IPS DF 19.7 (cell line): Measurements from ENCODE around the gene COL6A3.

Experiments used
- DNase-seq: peaks from one replicate; pipeline ENCODE4 v3.0.0-alpha.2; 2013; ENCODE audit warnings: low read depth, low spot score

Gene COL6A3, protein sequence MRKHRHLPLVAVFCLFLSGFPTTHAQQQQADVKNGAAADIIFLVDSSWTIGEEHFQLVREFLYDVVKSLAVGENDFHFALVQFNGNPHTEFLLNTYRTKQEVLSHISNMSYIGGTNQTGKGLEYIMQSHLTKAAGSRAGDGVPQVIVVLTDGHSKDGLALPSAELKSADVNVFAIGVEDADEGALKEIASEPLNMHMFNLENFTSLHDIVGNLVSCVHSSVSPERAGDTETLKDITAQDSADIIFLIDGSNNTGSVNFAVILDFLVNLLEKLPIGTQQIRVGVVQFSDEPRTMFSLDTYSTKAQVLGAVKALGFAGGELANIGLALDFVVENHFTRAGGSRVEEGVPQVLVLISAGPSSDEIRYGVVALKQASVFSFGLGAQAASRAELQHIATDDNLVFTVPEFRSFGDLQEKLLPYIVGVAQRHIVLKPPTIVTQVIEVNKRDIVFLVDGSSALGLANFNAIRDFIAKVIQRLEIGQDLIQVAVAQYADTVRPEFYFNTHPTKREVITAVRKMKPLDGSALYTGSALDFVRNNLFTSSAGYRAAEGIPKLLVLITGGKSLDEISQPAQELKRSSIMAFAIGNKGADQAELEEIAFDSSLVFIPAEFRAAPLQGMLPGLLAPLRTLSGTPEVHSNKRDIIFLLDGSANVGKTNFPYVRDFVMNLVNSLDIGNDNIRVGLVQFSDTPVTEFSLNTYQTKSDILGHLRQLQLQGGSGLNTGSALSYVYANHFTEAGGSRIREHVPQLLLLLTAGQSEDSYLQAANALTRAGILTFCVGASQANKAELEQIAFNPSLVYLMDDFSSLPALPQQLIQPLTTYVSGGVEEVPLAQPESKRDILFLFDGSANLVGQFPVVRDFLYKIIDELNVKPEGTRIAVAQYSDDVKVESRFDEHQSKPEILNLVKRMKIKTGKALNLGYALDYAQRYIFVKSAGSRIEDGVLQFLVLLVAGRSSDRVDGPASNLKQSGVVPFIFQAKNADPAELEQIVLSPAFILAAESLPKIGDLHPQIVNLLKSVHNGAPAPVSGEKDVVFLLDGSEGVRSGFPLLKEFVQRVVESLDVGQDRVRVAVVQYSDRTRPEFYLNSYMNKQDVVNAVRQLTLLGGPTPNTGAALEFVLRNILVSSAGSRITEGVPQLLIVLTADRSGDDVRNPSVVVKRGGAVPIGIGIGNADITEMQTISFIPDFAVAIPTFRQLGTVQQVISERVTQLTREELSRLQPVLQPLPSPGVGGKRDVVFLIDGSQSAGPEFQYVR (N-terminal part only)

GRCh38 chr2:237413777-237414661 lies at the start of gene COL6A3:
COL6A3 (minus strand) TSS chr2:237414164; CDS start chr2:237396817, 17,347 bp downstream.
- no peak for DNase-seq

- DNase-seq = no peak
Measured at GRCh38 chr2:237459741-237460174, 45.8 kb upstream of the COL6A3 start.

DNA sequence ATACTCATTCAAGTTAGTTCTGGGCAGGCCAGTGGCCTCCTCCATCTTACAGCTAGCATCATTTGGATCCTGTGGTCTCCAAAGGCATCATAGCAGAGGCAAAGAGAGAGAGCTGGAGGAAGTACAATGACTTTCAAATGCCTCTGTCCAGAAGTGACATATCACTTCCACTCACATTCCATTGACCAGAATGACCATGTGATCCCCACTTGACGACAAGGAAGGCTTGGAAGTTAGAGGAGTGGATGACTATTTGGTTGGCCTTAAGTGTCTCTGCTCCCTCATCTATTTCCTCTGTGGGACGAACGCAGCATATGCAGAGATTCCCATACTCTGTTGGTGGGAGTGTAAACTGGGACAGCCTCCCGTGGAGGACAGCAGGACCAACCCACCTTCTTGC lies 45.3 kb upstream of the COL6A3 start:
- DNase-seq = no peak

DNA sequence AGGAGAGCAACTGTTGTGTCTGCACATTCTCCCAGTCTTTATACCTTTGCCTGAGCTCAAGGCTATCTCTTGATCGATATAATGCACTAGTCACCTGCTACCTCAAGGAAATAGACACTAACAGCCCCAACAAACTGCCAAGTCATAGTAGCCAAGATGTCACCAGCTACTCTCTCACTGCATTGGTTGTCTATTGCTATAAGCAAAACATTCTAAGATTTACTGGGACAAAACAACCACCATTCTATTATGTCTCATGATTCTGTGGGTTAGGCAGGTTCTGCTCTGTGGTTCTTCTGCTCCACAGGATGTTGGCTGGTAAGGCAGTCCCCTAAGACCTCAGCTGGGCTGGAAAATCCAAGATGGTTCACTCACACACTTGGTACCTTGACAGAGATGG lies 44.6 kb upstream of the COL6A3 start:
- DNase-seq = no peak

DNA sequence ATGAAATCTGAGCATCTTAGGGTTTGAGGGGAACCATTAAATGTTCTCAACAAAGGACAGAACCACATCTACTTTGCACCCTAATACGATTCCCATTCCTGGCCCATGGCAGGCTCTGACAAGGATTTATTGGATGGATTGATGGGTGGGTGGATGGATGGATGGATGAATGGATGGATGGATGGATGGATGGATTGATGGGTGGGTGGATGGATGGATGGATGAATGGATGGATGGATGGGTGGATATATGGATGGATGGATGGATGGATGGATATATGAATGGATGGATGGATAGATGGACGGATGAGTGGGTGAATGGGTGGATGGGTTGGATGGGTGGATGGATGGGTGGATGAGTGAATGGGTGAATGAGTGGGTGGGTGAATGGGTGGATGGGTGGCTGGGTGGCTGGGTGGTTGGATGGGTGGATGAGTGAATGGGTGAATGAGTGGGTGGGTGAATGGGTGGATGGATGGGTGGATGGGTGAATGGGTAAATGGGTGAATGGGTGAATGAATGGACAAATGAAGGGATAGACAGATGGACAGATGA lies 43.5 kb upstream of the COL6A3 start:
- no peak for DNase-seq

- DNase-seq = no peak
Measured at GRCh38 chr2:237456200-237456843, 42.4 kb upstream of the COL6A3 start.

DNA sequence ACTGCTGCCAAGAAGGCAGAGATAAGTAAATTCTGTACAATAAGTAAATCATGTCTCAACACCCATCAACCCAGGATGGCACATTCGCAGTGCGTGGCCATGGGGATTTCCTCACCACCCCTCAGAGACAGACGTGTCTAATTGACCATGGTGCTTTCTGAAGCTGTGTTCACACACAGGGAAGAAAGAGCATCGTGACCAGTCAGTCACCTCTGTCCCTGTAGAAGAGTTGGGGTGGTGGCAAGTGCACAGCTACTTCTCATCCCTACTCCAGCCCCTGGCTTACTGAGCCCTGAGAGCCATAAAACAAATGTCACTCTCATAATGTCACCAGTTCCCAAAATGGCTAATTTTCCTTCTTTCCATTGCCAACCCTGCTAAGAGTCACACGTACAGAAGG lies 41.8 kb upstream of the COL6A3 start:
- no peak for DNase-seq

DNA sequence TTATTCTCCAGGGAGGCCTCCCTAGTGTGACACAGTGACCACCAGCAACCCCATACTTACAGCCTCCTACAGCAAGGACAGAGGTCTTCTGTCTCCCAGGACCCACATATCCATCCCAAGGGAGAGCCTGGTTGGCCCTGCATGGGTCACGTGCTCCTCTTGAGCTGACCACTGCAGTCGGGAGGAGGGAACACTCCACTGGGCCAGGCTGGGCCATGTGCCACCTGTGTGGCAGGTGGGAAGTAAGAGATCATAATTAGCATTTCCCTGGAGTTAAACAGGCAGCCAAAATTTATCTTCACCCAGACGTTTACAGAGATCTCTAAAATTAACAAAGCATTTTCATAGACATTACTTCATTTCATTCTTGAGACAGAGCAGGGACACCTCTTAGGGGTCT lies 39.7 kb upstream of the COL6A3 start:
- DNase-seq = no peak

DNA sequence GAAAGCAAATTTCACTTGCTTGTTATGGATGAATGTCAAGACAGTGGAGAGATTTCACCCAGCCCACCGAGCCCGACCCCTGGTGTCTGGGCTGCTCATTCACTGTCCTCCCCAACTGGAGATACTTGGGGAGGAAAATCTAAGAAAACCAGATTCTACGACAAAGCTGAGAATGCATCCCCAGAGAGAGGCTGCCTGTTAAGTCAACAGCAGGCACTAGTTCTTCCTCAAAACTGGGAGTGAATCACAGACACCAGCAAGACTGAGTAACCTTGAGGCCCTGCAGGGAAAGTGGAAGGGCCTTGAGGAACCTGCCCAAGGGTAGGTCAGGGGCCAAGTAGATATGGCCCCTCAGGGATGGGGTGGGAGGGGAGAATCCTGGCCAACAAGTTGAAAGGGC lies 38.9 kb upstream of the COL6A3 start:
- DNase-seq = no peak

DNA sequence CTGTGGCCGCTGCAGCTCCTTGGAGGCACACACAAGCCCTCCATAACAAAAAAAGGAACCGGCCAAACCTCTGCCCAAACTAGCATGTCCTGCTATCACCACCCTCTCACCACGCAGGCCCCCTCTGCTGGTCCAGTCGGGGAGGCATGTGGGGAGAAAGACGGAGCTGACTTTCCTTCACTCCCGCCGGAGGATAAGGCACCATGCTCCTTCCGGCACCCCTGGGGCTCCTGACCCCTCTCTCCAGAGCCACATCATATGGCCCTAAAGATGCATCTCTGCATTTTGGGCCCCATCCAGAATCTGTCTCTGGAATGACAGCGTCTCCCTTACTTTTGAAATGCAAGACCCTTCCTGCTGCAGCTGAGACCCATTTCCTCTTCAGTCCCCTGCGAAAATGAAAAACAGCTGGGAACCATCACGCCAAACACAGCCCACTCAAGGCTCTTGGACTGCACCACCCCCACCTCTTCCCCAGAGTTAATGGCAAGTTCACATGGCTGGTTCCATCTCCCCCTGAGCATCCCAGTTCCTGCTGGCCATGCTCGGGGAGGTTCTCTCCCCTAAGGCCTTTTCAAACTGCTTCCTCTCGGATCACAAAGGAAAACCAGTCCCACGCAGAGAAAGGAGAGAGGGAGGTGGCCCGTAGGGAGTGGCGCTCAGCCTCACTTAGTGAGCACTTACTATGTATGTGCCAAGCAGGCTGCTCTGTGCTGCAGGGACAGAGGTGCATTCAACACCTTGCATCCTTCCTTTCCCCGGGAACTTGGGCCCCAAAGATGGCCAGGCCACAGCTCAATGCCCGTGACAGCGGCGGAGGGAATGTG lies 37.9 kb upstream of the COL6A3 start:
- DNase-seq = no peak

DNA sequence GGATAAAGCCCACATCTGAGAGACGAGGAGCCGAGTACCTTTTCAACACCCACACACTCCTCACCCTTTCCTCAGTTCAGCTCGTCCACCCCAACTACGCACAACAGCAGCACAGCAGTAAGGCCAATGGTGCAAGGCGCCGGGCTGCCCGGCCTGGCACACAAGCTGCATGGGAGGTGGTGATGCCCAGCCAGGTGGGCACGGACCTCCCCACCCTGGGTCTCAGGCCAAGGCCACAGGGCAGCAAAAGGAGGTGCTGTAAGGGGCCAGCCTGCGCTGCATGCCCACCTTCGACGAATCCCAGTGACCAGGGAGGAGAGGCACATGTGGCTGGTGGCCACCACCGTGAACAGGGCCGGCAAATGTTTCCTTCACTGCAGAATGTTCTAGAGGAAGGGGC lies 36.6 kb upstream of the COL6A3 start:
- DNase-seq = no peak

- DNase-seq = no peak
Measured at GRCh38 chr2:237450108-237450507, 36.1 kb upstream of the COL6A3 start.

DNA sequence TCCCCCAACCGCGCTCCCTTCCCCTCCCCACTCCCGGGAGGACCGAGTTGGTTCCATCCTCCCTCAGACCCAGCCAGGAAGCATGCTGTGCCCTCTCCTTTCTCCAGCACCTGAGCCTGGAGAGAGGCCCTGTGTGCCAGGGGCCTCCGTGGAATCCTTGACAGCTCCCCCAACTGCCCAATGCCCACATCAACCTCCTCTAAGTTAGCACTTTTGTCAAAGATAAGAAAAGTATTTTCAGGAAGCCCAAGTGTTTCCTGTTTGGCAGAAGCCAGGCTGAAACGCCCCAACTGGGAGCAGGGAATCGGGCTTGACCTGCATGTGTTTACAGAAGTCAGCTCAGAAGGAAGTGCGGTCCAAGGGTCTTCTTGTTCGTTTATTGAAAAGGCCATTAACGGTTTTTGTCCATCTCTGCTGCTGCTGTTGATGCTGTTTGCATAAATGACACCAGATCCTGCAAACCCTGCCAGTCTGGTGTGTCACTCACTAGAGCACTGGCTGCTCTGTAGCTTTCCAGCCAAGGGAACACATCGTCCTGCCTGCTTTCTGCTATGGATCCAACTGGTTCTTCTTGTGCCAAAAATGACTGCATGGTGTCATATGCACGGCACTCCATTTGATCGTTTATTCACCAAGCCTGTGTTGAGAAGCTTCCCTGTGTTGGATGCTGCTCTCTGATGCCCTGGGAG lies 35.4 kb upstream of the COL6A3 start:
- DNase-seq = no peak

- DNase-seq = no peak
Measured at GRCh38 chr2:237448626-237449025, 34.7 kb upstream of the COL6A3 start.

- no peak for DNase-seq
Measured at GRCh38 chr2:237448171-237448570, 34.2 kb upstream of the COL6A3 start.

DNA sequence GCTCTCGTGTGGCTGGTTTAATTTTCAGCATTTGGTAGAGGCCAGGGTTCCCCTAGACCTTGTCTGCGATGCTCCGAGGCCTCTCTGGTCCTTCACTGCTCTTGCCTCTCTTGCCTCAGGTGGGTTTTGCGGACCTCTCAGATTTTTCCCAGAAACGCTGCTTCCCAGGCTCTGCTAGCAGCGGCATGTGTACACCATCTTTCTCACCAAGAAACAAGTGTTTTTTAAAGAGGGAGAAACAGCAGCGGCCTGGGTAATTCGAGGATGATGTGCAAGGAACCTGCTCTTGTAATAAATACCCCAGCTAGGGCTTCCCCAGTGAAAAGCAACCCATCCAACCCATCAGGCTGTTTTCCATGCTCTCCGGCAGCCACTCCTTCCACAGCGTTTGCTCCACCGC lies 33.5 kb upstream of the COL6A3 start:
- DNase-seq = no peak

DNA sequence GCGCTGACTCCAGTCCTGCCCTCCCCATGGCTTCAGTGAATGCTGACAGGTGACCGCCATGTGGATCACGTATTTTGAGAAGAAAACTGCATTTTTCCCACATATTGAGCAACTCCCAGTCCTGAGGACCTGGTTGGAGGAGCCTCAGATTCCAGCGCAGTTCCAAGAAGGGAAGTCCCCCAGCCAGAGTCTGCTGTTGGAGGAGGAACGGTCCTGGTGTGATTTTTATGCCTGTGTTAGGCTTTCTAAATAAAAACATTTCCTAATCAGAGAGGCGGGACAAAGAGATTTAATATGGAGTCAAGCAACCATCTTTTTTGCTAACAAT lies 32.3 kb upstream of the COL6A3 start:
- no peak for DNase-seq

- no peak for DNase-seq
Measured at GRCh38 chr2:237445611-237446337, 31.8 kb upstream of the COL6A3 start.
